Esophagus squamous epithelium (tissue), 4 donors: ENCODE data around the gene DDX54.

Experiments
- CTCF ChIP-seq, 6 experiments: fragments of 450-650 bp in 4 of 6; fragments of 200-600 bp in 2 of 6; sonication (generic) in 2 of 6; IDR thresholded peaks; one replicate each; pipeline ENCODE4 v1.5.1; 2016 to 2019; ENCODE audit warnings: antibody characterized with exemption in 6 of 6, mild to moderate bottlenecking in 4 of 6, moderate library complexity in 4 of 6
- POLR2A ChIP-seq, 4 donors: fragments of 450-650 bp; IDR thresholded peaks; one replicate each; pipeline ENCODE4 v1.6.1; 2017; ENCODE audit warnings: antibody characterized with exemption in 4 of 4, mild to moderate bottlenecking in 4 of 4, moderate library complexity in 3 of 4

- TF ChIP-seq CTCF (IDR thresholded peaks at IDR 0.05) (no peak), POLR2A (IDR thresholded peaks at IDR 0.05) (peak in 1 of 4 donors; percentile 32)
Observed at GRCh38 chr12:113222730-113223531, 37.7 kb upstream of the DDX54 start.
